Renal pelvis (tissue), 4 donors: Measurements from ENCODE around the gene ADAMTS6. TPM values are rescaled to one million over a fixed set of nuclear protein-coding genes. Genes with fewer than 3 reads are reported as not detected.
A peak's percentile ranks its signal among the peaks of the same experiment; 100 is the strongest.

Experiments
- DNase-seq: peaks from one replicate; pipeline ENCODE4 v3.0.0-alpha.2; 2013
- polyA plus RNA-seq, 3 donors: library from polyadenylated mRNA; unstranded; fragments of 120-200 nt; gene quantifications; one replicate each; pipeline ENCODE4 v1.2.1, GENCODE V29; 2013; ENCODE audit not compliant: insufficient read length in 3 of 3

Gene ADAMTS6
- polyA plus RNA-seq, 3 donors = 1.5 to 2.6 (median 1.7) TPM

DNA sequence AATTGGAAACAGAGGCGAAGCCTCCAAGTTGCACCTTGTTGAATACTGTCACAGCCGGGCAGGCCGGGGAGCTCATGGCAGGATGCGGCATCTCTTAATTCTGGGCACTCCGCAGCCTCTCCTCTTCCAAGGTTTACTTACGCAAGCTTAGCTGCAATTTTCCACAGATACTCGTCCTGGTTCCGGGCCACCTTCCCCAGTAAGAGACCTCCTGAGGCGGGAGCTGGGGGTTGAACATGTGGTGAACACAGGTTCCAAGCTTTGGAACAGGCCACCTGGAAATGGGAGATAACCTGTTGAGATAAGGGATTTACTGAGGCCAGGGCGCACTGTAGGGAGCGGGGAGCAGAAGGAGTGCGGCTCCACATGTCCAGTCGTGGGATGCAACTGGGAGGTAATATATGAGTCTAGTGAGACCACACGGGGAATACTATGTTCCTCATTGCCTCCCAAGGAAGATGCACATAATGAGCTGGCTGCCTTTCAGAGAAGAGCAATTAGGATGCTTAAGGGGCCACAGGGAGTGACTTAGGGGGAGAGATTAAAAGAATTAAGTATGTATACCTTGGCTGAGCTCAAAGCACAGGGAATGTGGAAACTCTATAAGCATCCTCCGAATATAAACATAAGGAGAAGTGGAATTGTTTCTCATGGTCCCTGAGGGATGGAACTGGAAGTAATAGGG, 377.8 kb downstream of the ADAMTS6 start:
- no peak for DNase-seq

DNA sequence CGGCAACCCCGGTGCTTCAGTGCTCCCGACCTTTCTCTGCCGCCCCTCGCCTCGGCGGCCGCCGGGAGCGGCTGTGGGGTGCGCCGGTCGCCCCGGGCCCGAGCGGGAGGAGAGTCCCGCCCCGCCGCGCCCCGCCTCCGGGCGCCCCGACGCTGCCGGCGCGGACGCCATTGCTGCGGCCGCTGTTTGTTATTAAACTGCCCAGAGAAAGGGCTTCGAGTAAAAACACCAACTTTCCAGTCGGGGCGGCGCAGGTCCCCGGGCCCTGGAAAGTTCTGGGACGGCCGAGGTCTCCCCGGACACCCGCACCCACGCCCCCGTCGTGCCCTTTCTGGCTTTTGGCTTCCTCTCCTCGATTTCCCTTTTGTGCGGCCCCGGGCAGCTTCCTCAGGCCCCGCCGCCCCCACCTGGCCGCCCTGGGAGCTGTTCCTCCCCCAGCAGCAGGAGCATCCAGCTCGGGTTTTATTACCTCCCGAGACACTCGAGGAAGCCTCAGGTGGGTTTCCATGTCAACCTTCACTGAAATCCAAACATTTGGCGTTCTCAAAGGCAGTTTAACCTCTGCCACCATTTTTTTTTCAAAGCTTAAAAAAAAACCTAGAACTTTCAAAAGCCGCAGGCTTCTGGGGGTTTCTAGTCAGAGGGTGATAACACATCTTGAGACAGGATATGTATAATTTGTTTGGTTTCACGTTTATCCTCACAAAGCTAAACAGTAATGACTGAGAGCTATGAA, 378.6 kb downstream of the ADAMTS6 start:
- DNase-seq = peak; percentile 84

DNA sequence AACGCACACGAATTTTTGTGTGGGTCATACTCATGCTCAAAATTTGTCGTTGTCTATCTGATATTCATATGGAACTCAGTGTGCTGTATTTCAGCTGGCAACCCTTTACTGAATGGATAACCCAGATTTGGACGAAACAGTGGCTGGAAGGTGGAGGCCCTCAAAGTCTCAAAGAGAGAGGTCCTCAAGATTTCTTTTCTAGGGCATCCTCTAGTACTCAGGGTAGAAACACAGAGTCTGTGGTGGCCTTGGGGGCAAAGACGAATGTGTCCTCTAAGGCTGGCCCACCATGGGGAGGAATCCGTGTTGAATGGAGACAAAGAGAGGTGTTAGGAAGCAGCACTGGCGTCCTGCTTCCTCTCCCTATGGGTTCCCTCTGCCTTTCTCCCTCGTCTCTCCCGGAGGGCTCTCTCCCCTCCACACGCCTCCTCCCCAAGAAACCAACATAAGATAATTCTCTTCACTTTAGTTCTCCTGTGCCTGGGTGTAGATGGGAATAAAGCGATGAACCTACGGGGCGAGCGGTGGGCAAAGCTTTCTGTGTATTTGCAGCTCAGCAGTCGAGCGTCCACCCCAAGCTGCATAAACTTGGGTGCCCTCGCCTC, 379.2 kb downstream of the ADAMTS6 start:
- DNase-seq = peak; percentile 17

DNA sequence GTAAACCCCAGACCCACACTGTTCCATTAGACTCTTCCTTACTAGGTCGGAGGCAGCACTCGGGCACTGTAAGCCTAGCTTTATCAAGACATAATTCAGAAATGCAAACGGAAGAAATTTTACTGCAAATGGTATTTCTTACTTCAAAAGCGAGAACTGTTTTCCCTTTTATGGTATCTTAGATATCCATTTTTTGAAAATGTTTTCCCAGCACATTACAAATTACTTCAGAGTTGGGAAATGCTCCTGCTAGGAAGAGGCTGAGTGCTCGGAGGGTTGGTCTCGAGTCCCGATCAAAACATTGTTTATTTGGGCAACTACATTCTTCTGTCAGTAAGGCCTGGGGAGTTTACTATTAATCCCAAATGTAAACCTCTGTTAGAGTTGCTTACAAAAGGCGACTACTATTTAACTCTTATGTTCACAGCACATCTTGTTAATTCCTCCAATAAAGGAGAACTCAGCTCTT, 380.1 kb downstream of the ADAMTS6 start:
- no peak for DNase-seq

DNA sequence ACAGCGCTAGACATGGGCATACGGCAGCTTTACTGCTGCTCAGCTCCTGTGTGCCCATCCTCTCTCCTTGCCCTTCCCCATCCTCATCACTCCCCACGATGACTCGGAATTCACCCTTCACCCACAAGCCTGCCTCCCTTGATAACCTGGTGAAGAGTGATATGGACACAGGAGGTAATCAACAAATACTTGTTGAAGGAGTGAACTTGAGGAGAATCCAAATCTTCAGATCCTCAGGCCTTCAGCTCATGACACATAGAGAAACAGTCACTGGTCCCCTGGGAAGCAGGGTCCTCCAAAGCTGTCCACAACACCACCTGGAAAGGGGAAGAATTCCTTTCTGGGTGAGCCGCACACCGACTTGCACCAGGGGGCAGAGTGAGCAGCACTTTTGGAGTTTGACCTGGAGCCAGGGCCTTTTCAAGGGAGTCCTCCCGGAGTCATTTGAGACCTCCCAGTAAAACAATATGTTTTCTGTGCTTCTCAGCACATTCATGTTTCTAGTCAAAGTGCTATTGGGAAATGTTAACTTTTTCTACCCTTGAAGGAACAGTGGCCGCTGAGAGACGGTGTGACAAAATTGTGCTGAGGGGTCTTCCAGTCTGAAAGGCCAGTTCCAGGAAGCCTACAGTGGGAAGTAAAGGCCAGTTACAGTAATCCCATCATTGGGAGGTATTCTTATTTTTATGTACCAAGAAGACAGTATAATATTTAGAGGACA, 380.6 kb downstream of the ADAMTS6 start:
- peak; percentile 59 for DNase-seq

Other genes starting within 250 kb of the ADAMTS6 start
- 10 to 100 TPM; 25.6 to 44.4 (median 39.1) TPM for gene CENPK, start 81.2 kb upstream of the ADAMTS6 start, polyA plus RNA-seq
- 10 to 100 TPM; 56.4 to 89.8 (median 88.8) TPM for gene PPWD1, start 81.4 kb upstream of the ADAMTS6 start, polyA plus RNA-seq
- 10 to 100 TPM; 21.0 to 25.4 (median 23.3) TPM for gene TRIM23, start 142.4 kb upstream of the ADAMTS6 start, polyA plus RNA-seq
- gene SHLD3, start 143.1 kb upstream of the ADAMTS6 start, polyA plus RNA-seq = 1 to 10 TPM; 3.2 to 3.9 (median 3.5) TPM
- 10 to 100 TPM; 23.0 to 36.3 (median 29.1) TPM for gene TRAPPC13, start 143.1 kb upstream of the ADAMTS6 start, polyA plus RNA-seq
- 1 to 10 TPM; 7.8 to 8.8 (median 8.4) TPM for gene SGTB, start 240.2 kb upstream of the ADAMTS6 start, polyA plus RNA-seq
- 10 to 100 TPM; 33.9 to 37.0 (median 35.4) TPM for gene NLN, start 240.3 kb upstream of the ADAMTS6 start, polyA plus RNA-seq